SKM-1 (cell line): ENCODE data around the gene DTD1.

Source experiments
- DNase-seq: peaks from one replicate; lab custom pipeline; 2025; ENCODE audit not compliant: unreplicated experiment; lab: John Stamatoyannopoulos, UW

DTD1 gene

DNA sequence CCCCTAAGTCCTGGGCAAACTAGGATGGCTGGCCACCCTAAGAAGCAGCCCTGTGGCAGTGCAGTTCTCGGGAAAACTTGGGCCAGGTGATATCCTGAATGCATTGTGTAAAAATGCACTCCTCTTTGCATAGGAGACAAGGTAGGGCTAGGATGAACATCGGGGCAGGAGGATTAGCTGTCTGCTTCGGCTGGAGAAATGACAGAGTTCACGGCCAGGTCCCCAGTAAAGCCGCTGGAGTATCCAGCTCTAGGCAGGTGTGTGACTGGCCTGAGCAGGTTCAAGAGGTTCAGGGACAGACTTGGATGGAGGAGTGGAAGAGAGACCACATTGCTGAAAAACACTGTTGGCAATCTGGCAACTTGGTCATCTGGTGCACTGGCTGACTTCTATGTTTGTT, 26.4 kb downstream of the DTD1 start:
- DNase-seq: no peak

DNA sequence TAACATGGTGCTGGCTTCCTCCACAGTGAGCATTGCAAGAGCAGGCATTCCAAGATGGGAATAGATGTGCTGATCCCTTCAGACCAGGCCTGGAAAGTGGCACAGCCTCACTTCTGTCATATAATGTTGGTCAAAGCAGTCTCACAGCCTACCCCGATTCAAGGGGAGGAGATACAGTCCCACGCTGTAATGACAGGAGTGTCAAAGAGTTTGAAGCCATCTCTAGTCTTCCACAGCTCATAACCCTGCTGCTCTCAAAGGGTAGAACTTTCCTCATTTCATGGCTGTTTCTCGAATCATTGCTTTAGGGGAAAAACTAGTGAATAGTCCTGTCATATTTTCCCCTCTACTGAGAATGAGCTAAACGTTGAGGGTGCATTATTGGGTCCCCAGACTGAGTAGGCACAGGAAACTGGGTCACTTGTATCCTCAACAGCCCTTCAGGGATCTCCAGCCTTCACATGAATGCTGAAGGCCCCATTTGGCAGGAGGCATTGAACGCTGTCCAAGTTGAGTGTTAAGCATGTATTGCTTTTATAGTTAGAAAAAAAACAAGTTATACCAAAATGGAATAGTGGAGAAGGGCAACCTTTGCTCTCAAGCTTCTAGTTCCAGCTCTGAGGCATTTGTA, 27.3 kb downstream of the DTD1 start:
- no peak for DNase-seq

DNA sequence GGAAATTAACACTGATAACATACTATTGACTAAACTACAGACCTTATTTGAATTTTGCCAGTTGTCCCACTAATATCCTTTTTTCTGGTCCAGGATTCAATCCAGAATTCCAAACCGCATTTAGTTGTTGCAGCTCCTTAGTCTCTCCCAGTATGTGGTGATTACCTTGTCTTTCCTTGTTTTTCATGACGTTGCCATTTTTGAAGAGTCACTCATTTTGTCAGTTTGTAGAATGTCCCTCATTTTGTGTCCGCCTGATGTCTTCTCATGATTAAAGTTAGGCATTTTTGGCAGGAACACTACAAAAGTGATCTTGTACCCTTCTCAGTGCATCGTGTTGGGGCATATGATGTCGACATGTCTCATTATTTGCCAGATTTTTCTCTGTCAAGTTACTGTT, 33.1 kb downstream of the DTD1 start:
- DNase-seq: no peak

DNA sequence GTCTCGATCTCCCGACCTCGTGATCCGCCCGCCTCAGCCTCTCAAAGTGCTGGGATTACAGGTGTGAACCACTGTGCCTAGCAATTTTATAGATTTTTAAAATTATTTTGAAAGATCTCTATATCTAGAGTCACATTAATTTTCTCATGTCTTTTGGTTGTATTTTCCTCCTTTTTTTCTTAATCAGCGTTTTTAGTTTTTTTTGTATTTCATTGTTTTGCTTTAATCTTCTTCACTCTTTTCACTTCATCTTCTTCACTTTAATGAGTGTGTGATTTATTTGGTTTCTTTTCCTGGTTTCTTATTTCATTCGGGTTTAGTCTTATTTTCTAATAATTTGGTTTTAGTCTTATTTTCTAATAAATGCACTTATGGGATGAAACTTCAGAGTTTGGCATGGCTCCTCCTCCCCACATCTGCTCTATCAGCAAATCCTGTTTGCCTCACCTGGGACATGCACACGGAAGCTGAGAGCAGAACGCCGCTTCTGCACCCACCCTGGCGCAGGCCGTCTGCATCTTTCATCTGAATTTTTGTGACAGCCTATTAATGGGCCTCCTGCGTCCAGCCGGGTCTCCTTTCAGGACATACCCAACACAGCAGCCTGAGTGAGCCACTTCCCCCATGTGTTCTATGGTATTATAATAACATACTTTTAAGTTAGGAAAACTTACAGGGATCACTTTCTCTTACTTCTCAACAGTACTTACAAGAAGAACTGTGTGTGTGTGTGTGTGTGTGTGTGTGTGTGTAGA, 35.5 kb downstream of the DTD1 start:
- no peak for DNase-seq

DNA sequence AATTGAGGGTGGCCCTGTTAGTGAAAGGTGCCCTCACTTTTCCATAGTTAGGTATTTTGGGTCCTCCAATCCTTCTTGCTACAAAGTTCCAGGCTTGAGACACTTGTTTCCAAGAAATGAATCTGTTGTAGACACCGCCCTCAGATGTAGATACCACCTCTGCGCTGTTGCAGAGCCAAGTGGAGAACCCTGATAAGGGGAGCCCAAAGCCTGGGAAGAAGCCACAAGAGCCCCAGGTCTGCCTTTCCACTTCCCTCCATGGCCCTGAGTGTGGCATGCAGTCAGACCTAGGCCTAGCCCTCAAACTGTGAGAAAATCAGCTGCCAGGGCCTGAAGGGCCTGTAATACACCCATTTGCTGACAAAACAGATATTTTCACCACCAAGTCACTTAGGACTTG, 37.1 kb downstream of the DTD1 start:
- no peak for DNase-seq

DNA sequence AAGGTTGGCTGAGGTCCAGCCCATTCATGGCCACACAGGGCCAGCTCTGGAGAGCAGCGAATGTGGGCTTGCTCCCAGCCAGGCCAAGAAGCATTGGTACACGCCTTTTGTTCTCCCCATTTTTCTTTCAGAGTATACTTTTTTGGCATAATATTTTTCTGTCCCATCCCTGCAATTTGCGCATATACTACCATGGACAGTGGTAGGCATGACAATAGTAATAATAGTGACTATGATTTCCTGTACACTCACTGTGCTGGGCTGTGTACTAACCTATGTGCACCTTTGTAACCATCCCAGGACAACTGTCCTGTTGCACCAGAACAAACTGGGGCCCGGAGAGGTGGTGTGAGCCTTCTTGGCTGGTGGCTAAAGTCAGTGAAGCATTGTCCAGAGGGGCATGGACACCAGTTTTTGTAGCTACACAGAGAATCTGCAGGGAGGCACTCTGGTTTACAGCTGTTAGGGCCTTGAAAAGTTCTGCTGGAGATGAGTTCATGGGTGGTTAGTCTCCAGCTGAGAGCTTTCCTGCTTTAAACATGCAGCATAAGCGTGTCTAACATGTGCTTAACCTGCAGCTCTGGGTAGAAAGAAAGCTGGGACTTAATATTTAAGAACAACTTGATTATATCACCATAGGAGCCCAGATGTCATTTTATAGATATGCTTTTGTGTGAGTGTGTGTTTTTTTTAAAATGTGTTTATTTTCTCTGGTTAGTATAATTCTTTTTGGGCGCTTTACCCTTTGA, 38.2 kb downstream of the DTD1 start:
- no peak for DNase-seq

DNA sequence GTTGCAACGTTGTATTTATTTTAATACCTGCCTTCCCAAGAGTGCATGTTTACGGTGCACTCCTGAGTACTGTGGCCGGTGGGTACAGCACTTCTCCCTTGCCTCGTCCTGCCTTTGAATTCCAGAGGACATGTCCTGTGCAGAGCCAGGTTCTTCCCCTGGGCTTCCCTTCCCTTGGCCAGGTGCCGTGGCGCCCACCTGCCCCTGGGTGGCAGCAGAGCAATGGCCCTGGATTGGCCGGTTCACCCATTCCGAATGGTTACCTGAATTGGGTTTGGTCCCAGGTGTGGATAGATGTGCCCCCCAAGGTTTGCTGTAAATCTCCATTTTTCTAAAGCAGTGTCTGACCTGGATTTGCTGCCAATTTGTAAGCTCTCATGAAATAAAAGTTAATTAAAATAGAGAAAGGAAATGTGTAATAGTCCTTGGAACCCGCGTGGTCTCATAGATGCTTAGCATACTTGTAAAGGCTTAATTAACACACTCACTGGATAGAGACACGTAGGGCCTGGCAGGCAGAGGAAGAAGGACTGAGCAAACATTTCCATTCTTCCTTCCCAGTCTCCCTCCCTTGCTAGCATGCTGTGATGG, 40.6 kb downstream of the DTD1 start:
- no peak for DNase-seq

DNA sequence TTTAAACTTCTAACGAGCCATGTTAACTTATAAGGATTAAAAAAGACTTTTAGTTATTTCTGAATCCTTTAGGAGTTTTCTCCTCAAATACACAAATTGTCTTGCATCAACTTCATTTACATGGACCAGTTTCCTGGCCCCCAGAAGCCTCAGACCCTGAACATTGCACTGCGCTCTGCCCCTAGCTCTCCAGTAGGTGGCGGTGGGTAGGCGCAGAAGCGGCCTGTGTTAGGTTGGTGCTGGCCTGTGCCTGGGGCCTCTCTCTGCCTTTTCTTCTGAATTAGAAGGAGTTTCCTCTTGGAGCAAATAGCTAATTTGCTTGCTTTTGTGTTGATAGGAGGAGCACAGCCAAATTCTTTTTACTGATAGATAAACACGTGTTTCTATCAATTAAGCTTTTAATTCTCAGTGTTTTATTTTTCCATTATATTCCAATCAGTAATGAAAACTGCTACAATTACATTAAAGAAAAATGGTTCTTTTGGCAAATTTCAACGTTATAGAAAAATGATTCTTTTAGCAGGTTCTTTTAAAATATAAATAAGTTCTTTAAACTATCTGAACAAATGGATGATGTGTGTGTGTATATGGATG, 44.4 kb downstream of the DTD1 start:
- peak; percentile 0 for DNase-seq

DNA sequence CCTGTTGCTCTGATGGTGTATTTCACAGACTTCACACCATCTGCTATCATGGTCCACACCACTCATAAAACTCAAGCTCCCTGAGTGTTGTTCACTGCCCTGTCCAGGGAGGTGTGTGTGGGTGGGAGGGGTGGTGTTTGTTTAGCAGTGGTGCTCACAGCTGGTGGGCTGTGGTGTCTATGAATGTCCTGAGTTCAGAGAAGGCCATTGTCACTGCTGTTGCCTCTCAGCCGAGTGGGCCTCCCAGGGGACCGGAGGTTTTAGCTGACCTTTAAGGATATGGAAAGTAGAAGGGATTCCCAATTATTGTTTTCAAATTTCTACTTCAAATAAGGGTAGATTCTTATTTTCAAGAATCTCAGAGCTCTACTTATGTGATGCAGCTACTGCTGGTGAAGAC, 45.6 kb downstream of the DTD1 start:
- no peak for DNase-seq

DNA sequence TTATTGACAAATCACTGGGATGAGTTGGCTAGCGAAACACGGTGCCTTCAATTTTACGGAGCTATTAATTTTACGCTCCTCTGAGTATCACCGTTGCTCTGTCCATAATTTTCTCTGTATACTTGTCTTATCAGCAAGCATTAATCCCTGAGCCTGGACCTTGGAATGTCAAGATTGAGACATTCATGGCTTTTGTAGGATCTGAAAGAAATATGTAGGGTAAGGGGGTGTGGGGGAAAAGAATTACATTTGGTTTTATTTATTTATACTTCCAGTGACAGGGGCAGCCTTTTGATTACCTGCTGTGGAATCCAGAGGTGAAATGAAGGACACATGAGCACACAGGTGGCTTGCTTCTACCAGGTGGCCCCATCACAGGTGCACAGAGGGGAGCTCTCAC, 46.6 kb downstream of the DTD1 start:
- DNase-seq: no peak

DNA sequence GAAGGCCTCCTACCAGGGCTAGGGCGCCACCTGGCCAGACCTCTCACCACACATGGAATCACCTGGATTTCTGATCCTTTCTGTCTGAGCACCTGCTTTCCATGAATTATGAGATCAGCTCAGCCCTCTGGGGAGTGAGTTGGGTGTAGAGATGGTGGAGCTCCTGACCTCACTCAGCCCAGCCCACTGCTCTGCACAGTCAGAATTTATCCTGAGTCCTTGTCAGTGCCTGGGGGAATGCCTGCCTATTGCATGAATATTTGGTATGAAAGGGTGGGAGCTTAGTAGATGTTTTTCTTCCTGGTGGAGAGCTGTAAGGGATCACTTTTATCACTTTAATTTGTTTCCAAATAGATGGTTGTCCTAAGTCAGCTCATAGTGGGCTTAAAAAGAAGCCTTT, 47.5 kb downstream of the DTD1 start:
- no peak for DNase-seq

DNA sequence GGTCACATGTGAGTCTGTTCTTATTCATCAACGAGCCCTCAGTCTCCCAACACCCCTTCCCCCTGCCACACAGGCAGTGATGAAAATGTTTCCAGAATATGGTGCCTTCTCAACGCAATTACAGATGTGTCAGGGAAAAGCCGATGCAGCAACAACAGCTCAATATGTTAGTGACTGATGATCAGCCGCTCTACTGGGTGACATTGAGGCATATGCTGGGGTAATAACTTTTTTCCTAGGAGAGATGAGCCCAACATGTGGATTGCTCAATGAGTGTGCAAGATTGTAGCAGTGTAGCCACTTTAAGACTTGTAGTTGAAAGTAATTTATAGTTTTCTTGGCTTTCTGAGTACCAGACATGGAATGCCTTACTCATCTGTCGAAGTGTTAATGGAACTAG, 49.4 kb downstream of the DTD1 start:
- DNase-seq: no peak

DNA sequence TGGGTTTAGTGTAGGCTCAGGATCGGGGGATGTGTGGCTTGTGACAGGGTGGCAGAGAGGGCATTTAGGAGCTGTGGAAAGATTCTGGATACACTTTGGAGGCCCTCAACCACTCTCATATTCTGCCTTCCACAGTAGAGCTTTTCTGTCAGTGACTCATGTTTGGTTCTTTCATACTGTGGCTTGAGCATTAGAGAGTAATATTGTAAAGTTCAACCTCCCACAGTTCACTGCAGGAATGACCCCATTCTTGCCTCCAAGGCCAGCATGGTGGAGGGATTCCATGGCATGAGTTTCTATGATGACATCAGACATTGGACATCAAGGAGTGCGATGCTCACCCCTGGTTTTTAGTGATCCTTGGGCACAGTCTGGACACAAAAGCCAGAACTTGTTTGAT, 50.9 kb downstream of the DTD1 start:
- no peak for DNase-seq

DNA sequence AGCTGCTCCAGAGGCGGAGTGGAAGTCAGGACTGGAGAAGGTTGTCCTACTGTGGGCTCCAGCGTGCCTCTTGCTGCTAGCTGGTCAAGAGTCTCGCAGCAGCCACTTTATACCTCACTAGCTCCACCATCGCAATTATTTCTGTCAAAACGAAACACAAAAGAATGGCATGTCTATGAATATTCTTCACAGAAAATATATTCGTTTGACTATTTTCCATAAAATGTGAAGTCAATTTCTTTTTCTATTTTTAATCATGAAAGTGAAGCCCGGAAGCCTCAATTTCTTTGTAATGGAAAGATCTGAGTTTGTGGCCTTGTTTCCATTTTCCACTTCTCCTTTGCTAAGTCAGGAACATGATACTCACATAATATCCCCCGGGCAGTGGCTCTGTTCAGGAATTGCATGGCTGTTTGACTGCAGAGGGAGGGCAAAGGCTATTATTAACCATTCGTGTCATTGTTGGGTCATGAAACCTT, 51.7 kb downstream of the DTD1 start:
- no peak for DNase-seq

DNA sequence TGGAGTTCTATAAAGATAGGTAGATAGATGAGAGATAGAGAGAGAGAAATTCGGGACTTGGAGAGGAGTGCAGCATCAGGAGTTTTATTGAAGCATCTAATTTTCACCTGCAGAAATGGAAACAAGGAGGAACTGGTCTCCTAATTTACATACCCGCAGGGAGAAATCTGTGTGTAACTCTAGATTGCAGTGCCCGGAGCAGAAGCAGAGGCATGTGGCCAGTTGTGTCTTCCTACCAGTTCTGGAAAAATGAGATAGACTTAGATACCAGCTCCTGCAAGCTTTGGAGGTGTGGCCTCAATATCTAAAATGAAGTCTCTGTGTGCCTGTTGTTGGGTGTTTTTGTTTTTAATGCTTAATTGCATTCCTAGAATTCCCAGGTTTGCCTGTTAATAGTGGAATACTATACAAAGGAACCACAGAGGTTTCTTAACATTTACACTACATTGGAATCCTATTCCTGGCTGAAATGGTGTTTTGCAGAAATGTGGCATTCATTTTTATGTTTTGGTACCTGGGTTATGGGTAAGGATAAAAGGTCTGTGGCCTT, 57.4 kb downstream of the DTD1 start:
- no peak for DNase-seq

DNA sequence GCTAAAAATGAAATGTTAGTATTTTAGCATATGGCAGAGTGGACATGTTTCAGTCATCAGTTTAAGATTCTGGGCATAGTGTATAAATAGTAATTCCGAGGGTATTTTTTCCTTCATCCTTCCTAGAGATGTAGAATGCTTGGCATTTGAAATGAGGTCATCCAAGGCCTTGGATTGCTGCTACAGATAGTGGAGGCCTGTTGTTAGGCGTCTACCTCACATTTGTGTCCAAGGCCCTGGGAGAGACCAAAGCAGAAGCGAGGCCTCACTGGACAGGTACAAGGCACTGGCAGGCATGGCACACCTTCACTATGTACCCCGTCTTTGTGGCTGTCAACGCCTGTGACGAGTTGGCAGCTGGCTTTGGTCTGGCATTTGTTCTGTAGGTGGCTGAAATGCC, 58.0 kb downstream of the DTD1 start:
- no peak for DNase-seq

DNA sequence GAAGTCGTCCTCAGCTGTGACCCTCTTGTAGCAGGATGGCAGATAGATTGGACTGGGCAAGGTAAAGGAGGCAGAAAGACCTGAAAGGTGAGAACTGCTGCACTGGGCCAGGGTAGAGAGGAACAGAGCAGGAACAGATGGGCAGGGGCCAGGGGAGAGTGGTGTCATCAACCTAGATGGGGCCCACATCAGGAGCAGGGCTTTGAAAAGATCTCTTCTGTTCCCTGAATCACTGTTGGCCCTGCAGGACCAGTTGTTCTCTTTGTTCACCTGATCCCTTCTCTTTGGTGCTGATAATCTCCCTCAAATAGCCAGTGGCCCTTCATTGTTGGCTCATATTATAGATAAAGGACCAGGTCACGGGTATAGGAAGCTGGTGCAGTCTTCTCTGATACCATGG, 59.9 kb downstream of the DTD1 start:
- no peak for DNase-seq

DNA sequence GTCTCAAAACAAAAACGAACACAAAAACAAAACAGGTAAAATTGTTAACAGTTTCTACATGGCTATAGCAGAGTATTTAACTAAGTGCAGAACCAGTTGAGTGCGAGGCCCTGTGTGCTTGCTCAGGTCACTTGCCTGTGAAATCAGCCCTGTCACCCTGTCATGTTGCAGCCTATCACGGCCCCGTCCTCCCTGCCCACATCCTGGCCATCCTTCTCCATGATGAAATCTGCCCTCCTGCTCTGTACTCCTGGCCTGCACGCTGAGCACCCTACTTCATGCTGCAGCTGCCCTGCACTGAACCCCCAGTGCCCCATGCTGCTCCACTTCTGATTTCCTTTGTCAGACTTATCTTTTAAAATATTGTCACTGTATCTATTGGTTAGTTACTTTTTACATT, 62.4 kb downstream of the DTD1 start:
- no peak for DNase-seq

DNA sequence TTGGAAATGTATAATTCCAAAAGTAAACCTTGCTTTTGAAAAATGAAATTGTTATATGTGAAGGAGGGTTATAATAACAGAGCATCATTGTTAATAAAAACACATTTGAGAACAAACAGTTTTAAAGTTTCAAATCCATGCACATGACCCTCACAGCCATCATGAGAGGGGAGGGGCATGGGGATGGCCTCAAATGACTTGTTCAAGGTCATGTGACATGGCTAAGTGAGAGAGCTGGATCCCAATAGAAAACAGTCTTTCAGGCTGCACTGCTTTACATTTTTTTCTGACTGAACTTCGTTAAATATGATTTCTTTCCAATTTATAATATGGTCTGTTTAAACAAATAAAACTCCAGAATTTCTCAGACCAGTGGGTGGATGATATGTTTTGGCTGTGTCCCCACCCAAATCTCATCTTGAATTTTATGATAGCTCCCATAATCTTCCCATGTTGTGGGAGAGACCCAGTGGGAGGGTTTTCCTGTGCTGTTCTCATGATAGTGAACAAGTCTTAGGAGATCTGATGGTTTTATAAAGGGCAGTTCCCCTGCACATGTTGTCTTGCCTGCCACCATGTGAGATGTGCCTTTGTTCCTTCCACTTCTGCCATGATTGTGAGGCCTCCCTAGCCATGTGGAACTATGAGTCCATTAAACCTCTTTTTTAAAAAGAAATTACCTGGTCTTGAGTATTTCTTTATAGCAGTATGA, 66.0 kb downstream of the DTD1 start:
- DNase-seq: no peak

DNA sequence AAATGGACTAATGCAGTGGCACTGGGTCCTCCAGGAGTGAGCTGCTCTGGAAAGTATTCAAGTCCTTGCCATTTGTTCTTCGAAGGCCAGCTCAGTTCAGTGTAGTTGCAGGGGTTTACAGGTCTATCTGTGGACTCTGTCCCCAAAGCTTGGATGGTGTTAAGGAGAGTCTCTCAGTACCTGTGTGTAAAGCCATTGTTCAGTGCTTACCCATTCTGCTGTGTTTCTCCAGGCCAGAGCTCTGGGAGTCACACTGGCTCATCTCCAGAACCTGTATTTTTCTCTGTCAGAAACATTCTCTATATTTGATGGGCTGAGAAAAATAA, 66.6 kb downstream of the DTD1 start:
- DNase-seq: no peak

DNA sequence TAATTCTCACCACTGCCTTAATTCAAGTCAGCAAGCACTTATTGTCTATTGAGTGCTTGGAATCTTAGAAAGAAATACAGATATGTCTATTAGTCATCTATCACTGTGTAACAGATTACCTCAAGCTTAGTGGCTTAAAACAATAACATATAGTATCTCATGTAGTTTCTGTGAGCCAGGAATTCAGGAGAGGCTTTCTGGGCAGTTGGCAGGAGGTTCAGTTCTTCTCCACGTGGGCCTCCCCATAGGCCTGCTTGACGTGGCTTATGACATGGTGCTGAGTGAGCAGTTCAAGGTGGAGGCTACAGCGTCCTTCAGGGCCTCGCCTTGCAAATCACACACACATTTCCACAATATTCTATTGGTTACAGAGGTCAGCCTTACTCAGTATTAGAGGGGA, 69.7 kb downstream of the DTD1 start:
- no peak for DNase-seq
